Brain pericyte (primary cell): ENCODE data around the gene PLA2G4B.
"Not testable (repeated sequence)": the region's sequence is repeated elsewhere in the genome, so short reads cannot be mapped to it uniquely, and the experiment has no call there.

Experiments used
- DNase-seq: peaks from one replicate; pipeline ENCODE4 v3.0.0-alpha.2; 2012; ENCODE audit warnings: low read depth, low spot score

The PLA2G4B gene

GRCh38 chr15:41825572-41826535 is 12.8 kb upstream of the PLA2G4B start:
- no peak for DNase-seq

- DNase-seq, result no peak
Measured at GRCh38 chr15:41827290-41827879, 11.3 kb upstream of the PLA2G4B start.

- DNase-seq, result no peak
Measured at GRCh38 chr15:41827880-41828806, 10.5 kb upstream of the PLA2G4B start, which contains the start of gene JMJD7. Gene JMJD7, plus strand, starts transcription at chr15:41828092. Its CDS starts 33 bp downstream, at chr15:41828125.

GRCh38 chr15:41828807-41829141 is 9.9 kb upstream of the PLA2G4B start:
- DNase-seq, result no peak

- DNase-seq, result no peak
Measured at GRCh38 chr15:41829959-41830646, 8.5 kb upstream of the PLA2G4B start.

GRCh38 chr15:41831291-41831690 is 7.4 kb upstream of the PLA2G4B start:
- not testable (repeated sequence) for DNase-seq

GRCh38 chr15:41832208-41832607 is 6.4 kb upstream of the PLA2G4B start:
- no peak for DNase-seq

GRCh38 chr15:41832875-41833274 is 5.8 kb upstream of the PLA2G4B start:
- no peak for DNase-seq

- no peak for DNase-seq
Measured at GRCh38 chr15:41834096-41834495, 4.6 kb upstream of the PLA2G4B start.

- DNase-seq, result no peak
Measured at GRCh38 chr15:41836073-41836472, 2.6 kb upstream of the PLA2G4B start.

GRCh38 chr15:41836713-41837454 is 1.8 kb upstream of the PLA2G4B start:
- no peak for DNase-seq

- DNase-seq, result no peak
Measured at GRCh38 chr15:41839781-41840491, 1.3 kb downstream of the PLA2G4B start.

GRCh38 chr15:41840673-41841072 is 2.0 kb downstream of the PLA2G4B start:
- DNase-seq, result no peak

GRCh38 chr15:41841131-41841530 is 2.5 kb downstream of the PLA2G4B start:
- no peak for DNase-seq

- no peak for DNase-seq
Measured at GRCh38 chr15:41842229-41842628, 3.6 kb downstream of the PLA2G4B start.

- DNase-seq, result no peak
Measured at GRCh38 chr15:41843571-41843970, 4.9 kb downstream of the PLA2G4B start.

GRCh38 chr15:41844814-41845213 is 6.2 kb downstream of the PLA2G4B start:
- no peak for DNase-seq

- DNase-seq, result no peak
Measured at GRCh38 chr15:41847206-41847605, 8.6 kb downstream of the PLA2G4B start.

- DNase-seq, result no peak
Measured at GRCh38 chr15:41847981-41848380, 9.3 kb downstream of the PLA2G4B start.

GRCh38 chr15:41848631-41849030 is 10.0 kb downstream of the PLA2G4B start:
- no peak for DNase-seq
